Measurements from ENCODE around the gene ITGB4.

ITGB4 gene

GRCh38 chr17:75764711-75765421 lies 43.6 kb downstream of the ITGB4 start, which contains the start of gene GALK1:
GALK1 (minus strand) TSS chr17:75765192; CDS start chr17:75765136, 56 bp downstream.
- in situ Hi-C loops (cut with MboI; ENCODE audit: low pct_unique_long_range_greater_than_20kb, low sequenced_read_pairs, unreplicated experiment): no loop called here
- TF ChIP-seq, protein P1, sequence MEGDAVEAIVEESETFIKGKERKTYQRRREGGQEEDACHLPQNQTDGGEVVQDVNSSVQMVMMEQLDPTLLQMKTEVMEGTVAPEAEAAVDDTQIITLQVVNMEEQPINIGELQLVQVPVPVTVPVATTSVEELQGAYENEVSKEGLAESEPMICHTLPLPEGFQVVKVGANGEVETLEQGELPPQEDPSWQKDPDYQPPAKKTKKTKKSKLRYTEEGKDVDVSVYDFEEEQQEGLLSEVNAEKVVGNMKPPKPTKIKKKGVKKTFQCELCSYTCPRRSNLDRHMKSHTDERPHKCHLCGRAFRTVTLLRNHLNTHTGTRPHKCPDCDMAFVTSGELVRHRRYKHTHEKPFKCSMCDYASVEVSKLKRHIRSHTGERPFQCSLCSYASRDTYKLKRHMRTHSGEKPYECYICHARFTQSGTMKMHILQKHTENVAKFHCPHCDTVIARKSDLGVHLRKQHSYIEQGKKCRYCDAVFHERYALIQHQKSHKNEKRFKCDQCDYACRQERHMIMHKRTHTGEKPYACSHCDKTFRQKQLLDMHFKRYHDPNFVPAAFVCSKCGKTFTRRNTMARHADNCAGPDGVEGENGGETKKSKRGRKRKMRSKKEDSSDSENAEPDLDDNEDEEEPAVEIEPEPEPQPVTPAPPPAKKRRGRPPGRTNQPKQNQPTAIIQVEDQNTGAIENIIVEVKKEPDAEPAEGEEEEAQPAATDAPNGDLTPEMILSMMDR (IDR thresholded peaks at IDR 0.05; ENCODE audit: extremely low read depth, insufficient read depth, missing control alignments): peak; percentile 68

GRCh38 chr17:75765981-75766380 lies 44.7 kb downstream of the ITGB4 start:
- TF ChIP-seq, protein P1 (IDR thresholded peaks at IDR 0.05; ENCODE audit: extremely low read depth, insufficient read depth, missing control alignments): no peak
- DNase-seq (ENCODE audit: low spot score): no peak
- in situ Hi-C loops (cut with MboI; ENCODE audit: low pct_unique_long_range_greater_than_20kb, low sequenced_read_pairs, unreplicated experiment): no loop called here

More at GRCh38 chr17:75764711-75765421, 43.6 kb downstream of the ITGB4 start, which contains the start of gene GALK1:
- peak; percentile 93 for DNase-seq (ENCODE audit: low spot score)

GRCh38 chr17:75767881-75768280 lies 46.6 kb downstream of the ITGB4 start:
- in situ Hi-C loops (cut with MboI; ENCODE audit: low pct_unique_long_range_greater_than_20kb, low sequenced_read_pairs, unreplicated experiment): no loop called here
- DNase-seq (ENCODE audit: low spot score): no peak
- TF ChIP-seq, protein P1 (IDR thresholded peaks at IDR 0.05; ENCODE audit: extremely low read depth, insufficient read depth, missing control alignments): no peak

GRCh38 chr17:75769536-75769935 lies 48.3 kb downstream of the ITGB4 start:
- no peak for DNase-seq (ENCODE audit: low spot score)
- TF ChIP-seq, protein P1 (IDR thresholded peaks at IDR 0.05; ENCODE audit: extremely low read depth, insufficient read depth, missing control alignments): no peak
- in situ Hi-C loops (cut with MboI; ENCODE audit: low pct_unique_long_range_greater_than_20kb, low sequenced_read_pairs, unreplicated experiment): no loop called here

- TF ChIP-seq, protein P1 (IDR thresholded peaks at IDR 0.05; ENCODE audit: extremely low read depth, insufficient read depth, missing control alignments): no peak
- in situ Hi-C loops (cut with MboI; ENCODE audit: low pct_unique_long_range_greater_than_20kb, low sequenced_read_pairs, unreplicated experiment): no loop called here
- no peak for DNase-seq (ENCODE audit: low spot score)
Measured at GRCh38 chr17:75771334-75772281, 50.3 kb downstream of the ITGB4 start.

GRCh38 chr17:75773121-75773807 lies 52.0 kb downstream of the ITGB4 start:
- no peak for DNase-seq (ENCODE audit: low spot score)
- TF ChIP-seq, protein P1 (IDR thresholded peaks at IDR 0.05; ENCODE audit: extremely low read depth, insufficient read depth, missing control alignments): no peak
- in situ Hi-C loops (cut with MboI; ENCODE audit: low pct_unique_long_range_greater_than_20kb, low sequenced_read_pairs, unreplicated experiment): no loop called here
